HUES64 (cell line): ENCODE data around the gene TRIM17.

Experiments
- H3K27ac ChIP-seq: 2 replicates; pipeline ENCODE4 v1.7.0; 2013; ENCODE audit warnings: low read depth, low read length, inconsistent platforms
- H3K27me3 ChIP-seq: 2 replicates; pipeline ENCODE4 v1.6.1; 2013; ENCODE audit warnings: mild to moderate bottlenecking, low read length; ENCODE audit not compliant: insufficient read depth
- H3K36me3 ChIP-seq: 2 replicates; pipeline ENCODE4 v1.6.1; 2013; ENCODE audit warnings: mild to moderate bottlenecking, low read length; ENCODE audit not compliant: insufficient read depth
- H3K4me1 ChIP-seq: 2 replicates; pipeline ENCODE4 v1.6.1; 2013; ENCODE audit warnings: mild to moderate bottlenecking, low read length, moderate library complexity; ENCODE audit not compliant: insufficient read depth
- H3K4me3 ChIP-seq: 2 replicates; pipeline ENCODE4 v1.5.1; 2013; ENCODE audit warnings: mild to moderate bottlenecking, low read length, moderate library complexity
- H3K9ac ChIP-seq: 2 replicates; pipeline ENCODE4 v1.6.1; 2013; ENCODE audit warnings: mild to moderate bottlenecking, low read depth, low read length
- H3K9me3 ChIP-seq: 2 replicates; pipeline ENCODE4 v1.6.1; 2013; ENCODE audit warnings: low read depth, low read length; ENCODE audit not compliant: insufficient read depth
- WGBS: fragments of 150-250, 120-280 bp; methylation state at CpG from one replicate; pipeline ENCODE4 v1.1.7; 2013; ENCODE audit warnings: missing lambda C conversion rate; 5-methylcytosine and 5-hydroxymethylcytosine counted together

Gene TRIM17

GRCh38 chr1:228390649-228391048 is 26.0 kb downstream of the TRIM17 start:
- no peak overlapping the region for H3K27ac ChIP-seq
- peaks cover 34% of the 10 kb centered on the region for H3K36me3 ChIP-seq
- no peaks in the 10 kb centered on the region for H3K9me3 ChIP-seq
- no peaks in the 10 kb centered on the region for H3K27me3 ChIP-seq
- H3K4me1 ChIP-seq = no peaks in the 10 kb centered on the region
- no peak overlapping the region for H3K9ac ChIP-seq
- no peak overlapping the region for H3K4me3 ChIP-seq
- WGBS = 91% methylated on average over 10 of the region's 10 CpGs

GRCh38 chr1:228387321-228387720 is 29.3 kb downstream of the TRIM17 start:
- Histone ChIP-seq H3K4me3 (no peak overlapping the region), H3K27me3 (peaks cover 13% of the 10 kb centered on the region), H3K9ac (no peak overlapping the region), H3K36me3 (0 out of 2 replicates have a peak, but pooled peaks cover 6% of the 10 kb centered on the region), H3K27ac (no peak overlapping the region), H3K4me1 (no peaks in the 10 kb centered on the region), H3K9me3 (no peaks in the 10 kb centered on the region)

- Histone ChIP-seq H3K9me3 (no peaks in the 10 kb centered on the region), H3K4me1 (no peaks in the 10 kb centered on the region), H3K4me3 (no peak overlapping the region), H3K27me3 (peaks cover 26% of the 10 kb centered on the region), H3K9ac (no peak overlapping the region), H3K27ac (no peak overlapping the region), H3K36me3 (no peaks in the 10 kb centered on the region)
Observed at GRCh38 chr1:228385232-228385631, 31.4 kb downstream of the TRIM17 start.

- Histone ChIP-seq H3K4me1 (no peaks in the 10 kb centered on the region), H3K9ac (no peak overlapping the region), H3K27ac (no peak overlapping the region), H3K36me3 (no peaks in the 10 kb centered on the region), H3K9me3 (no peaks in the 10 kb centered on the region), H3K4me3 (no peak overlapping the region), H3K27me3 (peaks cover 41% of the 10 kb centered on the region)
- no CpG with 5 or more reads among the region's 2 CpGs for WGBS
Observed at GRCh38 chr1:228383773-228384172, 32.9 kb downstream of the TRIM17 start.

GRCh38 chr1:228381356-228381755 is 35.3 kb downstream of the TRIM17 start:
- H3K4me3 ChIP-seq = no peak overlapping the region
- H3K27me3 ChIP-seq = peaks cover 41% of the 10 kb centered on the region
- H3K27ac ChIP-seq = no peak overlapping the region
- no peak overlapping the region for H3K9ac ChIP-seq
- no peaks in the 10 kb centered on the region for H3K36me3 ChIP-seq
- no peaks in the 10 kb centered on the region for H3K9me3 ChIP-seq
- WGBS = 96% methylated on average over 2 of the region's 2 CpGs
- no peaks in the 10 kb centered on the region for H3K4me1 ChIP-seq

- WGBS = 85% methylated on average over 8 of the region's 8 CpGs
- Histone ChIP-seq H3K9me3 (no peaks in the 10 kb centered on the region), H3K36me3 (no peaks in the 10 kb centered on the region), H3K4me3 (peak overlapping the region; percentile 70; the same call in 1 of the 2 replicates), H3K27me3 (peaks cover 37% of the 10 kb centered on the region), H3K9ac (no peak overlapping the region), H3K27ac (no peak overlapping the region), H3K4me1 (no peaks in the 10 kb centered on the region)
Observed at GRCh38 chr1:228379666-228380065, 37.0 kb downstream of the TRIM17 start.

- peaks cover 37% of the 10 kb centered on the region for H3K27me3 ChIP-seq
- WGBS = 2% methylated on average over 48 of the region's 48 CpGs
- no peaks in the 10 kb centered on the region for H3K36me3 ChIP-seq
- H3K9me3 ChIP-seq = no peaks in the 10 kb centered on the region
- H3K4me3 ChIP-seq = peak overlapping the region; percentile 70
- no peak overlapping the region for H3K27ac ChIP-seq
- peak overlapping the region; percentile 83 for H3K9ac ChIP-seq
- H3K4me1 ChIP-seq = no peaks in the 10 kb centered on the region
Observed at GRCh38 chr1:228378873-228379460, 37.7 kb downstream of the TRIM17 start.

GRCh38 chr1:228378090-228378872 is 38.4 kb downstream of the TRIM17 start:
- Histone ChIP-seq H3K27ac (peak overlapping the region; percentile 67; the same call in 1 of the 2 replicates), H3K27me3 (peaks cover 34% of the 10 kb centered on the region), H3K4me3 (peak overlapping the region; percentile 70), H3K9ac (peak overlapping the region; percentile 83), H3K36me3 (no peaks in the 10 kb centered on the region), H3K4me1 (no peaks in the 10 kb centered on the region), H3K9me3 (no peaks in the 10 kb centered on the region)
- 2% methylated on average over 63 of the region's 73 CpGs for WGBS

- Histone ChIP-seq H3K9ac (peak overlapping the region; percentile 54; the same call in 1 of the 2 replicates), H3K4me3 (peak overlapping the region; percentile 70), H3K27ac (no peak overlapping the region), H3K36me3 (no peaks in the 10 kb centered on the region), H3K4me1 (no peaks in the 10 kb centered on the region), H3K9me3 (no peaks in the 10 kb centered on the region), H3K27me3 (peaks cover 32% of the 10 kb centered on the region)
- 53% methylated on average over 4 of the region's 5 CpGs for WGBS
Observed at GRCh38 chr1:228377664-228378089, 39.0 kb downstream of the TRIM17 start.

- H3K9me3 ChIP-seq = no peaks in the 10 kb centered on the region
- peaks cover 27% of the 10 kb centered on the region for H3K27me3 ChIP-seq
- no peak overlapping the region for H3K27ac ChIP-seq
Observed at GRCh38 chr1:228376651-228377631, 39.7 kb downstream of the TRIM17 start.

GRCh38 chr1:228376262-228376628 is 40.4 kb downstream of the TRIM17 start:
- Histone ChIP-seq H3K27me3 (peaks cover 25% of the 10 kb centered on the region), H3K4me1 (no peaks in the 10 kb centered on the region), H3K27ac (no peak overlapping the region), H3K36me3 (no peaks in the 10 kb centered on the region), H3K4me3 (no peak overlapping the region), H3K9ac (no peak overlapping the region), H3K9me3 (no peaks in the 10 kb centered on the region)
- 94% methylated on average over 3 of the region's 3 CpGs for WGBS

More at GRCh38 chr1:228376651-228377631, 39.7 kb downstream of the TRIM17 start:
- Histone ChIP-seq H3K4me3 (no peak overlapping the region), H3K36me3 (no peaks in the 10 kb centered on the region), H3K9ac (no peak overlapping the region), H3K4me1 (no peaks in the 10 kb centered on the region)
- WGBS = 93% methylated on average over 30 of the region's 31 CpGs
